NCI-H2227 treated with DMSO at 0.1 percent for 48 hours (cell line): ENCODE data around the gene CATSPERB.
"Not testable (repeated sequence)": the region's sequence is repeated elsewhere in the genome, so short reads cannot be mapped to it uniquely, and the experiment has no call there.

Source experiments
- DNase-seq: peaks from one replicate; lab custom pipeline; 2025; lab: John Stamatoyannopoulos, UW

The CATSPERB gene

DNA sequence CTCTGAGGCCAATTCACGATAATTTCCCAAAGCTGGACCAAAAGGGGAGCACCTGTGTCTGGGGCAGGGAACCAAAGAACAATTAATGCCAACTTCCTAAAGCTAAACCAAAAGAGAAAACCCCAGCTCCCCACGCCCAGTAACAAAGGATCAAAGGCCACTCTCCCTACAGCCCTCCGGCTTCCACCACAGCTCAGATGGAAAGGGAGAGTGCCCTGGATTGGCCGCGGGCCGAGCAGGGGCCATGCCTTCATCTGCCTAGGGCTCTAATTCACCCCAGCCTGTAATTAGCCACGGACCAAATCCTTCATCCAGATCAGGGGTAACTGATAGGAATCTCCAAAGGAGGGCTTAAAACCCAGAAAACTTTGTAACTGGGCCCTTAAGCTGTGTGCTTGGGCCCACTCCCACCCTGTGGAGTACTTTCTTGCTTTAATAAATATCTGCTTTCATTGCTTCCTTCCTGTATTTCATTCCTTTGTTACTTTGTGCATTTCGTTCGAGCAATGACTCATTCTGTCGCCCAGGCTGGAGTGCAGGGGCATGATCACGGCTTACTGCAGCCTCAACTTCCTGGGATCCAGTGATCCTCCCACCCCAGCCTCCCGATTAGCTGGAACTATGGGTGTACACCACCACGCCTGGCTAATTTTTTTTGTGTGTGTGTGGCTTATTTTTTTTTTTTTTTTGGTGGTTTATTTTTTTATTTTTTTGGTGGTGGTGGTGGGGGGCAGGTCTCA lies 156.2 kb downstream of the CATSPERB start:
- DNase-seq, result no peak

GRCh38 chr14:91573894-91574837 lies 157.7 kb downstream of the CATSPERB start:
- DNase-seq, result no peak

DNA sequence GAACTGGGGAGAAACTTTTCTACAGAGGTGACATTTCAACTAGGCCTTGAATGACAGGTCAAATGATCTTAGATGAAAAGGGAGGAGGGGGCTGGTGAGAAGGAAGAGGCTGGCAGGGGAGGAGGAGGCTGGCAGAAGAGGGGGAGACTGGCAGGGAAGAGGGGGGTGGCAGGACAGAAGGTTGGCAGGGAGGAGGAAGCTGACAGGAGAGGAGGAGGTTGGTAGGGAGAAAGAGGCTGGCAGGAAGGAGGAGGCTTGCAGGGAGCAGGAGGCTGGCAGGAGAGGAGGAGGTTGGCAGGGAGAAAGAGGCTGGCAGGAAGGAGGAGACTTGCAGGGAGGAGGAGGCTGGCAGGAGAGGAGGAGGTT lies 158.4 kb downstream of the CATSPERB start:
- no peak for DNase-seq

GRCh38 chr14:91570021-91570420 lies 161.9 kb downstream of the CATSPERB start:
- DNase-seq, result no peak

- no peak for DNase-seq
Measured at GRCh38 chr14:91569301-91569700, 162.6 kb downstream of the CATSPERB start.

GRCh38 chr14:91568626-91569025 lies 163.3 kb downstream of the CATSPERB start:
- no peak for DNase-seq

GRCh38 chr14:91567827-91568226 lies 164.1 kb downstream of the CATSPERB start:
- not testable (repeated sequence) for DNase-seq

GRCh38 chr14:91555531-91555930 lies 176.4 kb downstream of the CATSPERB start:
- DNase-seq, result no peak

DNA sequence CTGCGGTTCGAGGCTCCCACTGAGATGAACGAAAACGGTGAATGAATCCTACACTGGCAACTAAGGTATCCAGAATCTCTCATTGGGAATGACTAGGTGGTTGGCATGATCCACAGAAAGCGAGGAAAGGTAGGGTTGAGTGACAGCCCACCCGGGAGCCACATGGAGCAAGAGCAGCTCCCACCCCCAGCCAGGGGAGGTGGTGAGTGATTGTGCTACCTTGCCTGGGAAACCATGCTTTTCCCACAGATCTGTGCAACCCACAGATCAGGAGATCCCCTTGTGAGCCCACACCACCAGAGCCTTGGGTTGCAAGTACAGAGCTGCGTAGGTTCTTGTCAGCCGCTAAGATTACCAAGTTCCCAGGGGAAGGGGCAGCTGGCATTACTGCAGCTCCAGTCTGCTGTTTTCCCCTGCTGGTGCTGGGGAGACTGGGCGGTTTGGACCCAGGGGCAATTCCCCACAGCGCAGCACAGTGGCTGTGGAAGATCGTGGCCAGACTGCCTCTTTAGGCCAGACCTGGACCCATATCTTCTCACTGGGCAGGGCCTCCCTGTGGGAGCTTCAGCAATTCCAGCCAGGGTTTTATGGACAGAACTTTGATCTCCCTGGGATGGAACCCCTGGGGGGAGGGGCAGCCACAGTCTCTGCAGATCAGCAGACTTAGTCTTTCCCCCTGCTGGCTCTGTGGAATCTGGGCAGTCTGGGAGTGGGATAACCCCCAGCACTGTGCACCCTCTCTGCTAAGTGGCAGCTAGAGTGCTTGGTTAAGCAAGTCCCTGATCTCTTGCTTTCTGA lies 177.2 kb downstream of the CATSPERB start:
- no peak for DNase-seq

GRCh38 chr14:91548108-91548507 lies 183.8 kb downstream of the CATSPERB start:
- no peak for DNase-seq

GRCh38 chr14:91545946-91546716 lies 185.8 kb downstream of the CATSPERB start:
- DNase-seq, result no peak

- DNase-seq, result no peak
Measured at GRCh38 chr14:91545204-91545603, 186.7 kb downstream of the CATSPERB start.

DNA sequence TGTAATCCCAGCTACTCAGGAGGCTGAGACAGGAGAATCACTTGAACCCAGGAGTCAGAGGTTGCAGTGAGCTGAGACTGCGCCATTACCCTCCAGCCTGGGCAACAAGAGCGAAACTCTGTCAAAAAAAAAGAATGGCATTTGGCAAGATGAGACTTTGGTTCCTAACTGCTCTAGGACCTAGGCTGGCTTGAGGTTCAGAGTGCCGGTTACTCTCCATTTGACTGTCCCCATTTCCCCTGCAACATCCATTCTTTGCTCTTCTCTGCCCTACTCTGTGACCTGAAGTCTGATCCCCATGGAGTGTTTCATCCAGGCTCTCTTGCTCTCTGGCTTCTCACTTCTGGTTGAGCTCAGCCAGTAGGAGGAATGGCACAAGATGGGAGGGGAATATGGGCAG lies 195.6 kb downstream of the CATSPERB start:
- no peak for DNase-seq

GRCh38 chr14:91534059-91534458 lies 197.8 kb downstream of the CATSPERB start:
- DNase-seq, result not testable (repeated sequence)

DNA sequence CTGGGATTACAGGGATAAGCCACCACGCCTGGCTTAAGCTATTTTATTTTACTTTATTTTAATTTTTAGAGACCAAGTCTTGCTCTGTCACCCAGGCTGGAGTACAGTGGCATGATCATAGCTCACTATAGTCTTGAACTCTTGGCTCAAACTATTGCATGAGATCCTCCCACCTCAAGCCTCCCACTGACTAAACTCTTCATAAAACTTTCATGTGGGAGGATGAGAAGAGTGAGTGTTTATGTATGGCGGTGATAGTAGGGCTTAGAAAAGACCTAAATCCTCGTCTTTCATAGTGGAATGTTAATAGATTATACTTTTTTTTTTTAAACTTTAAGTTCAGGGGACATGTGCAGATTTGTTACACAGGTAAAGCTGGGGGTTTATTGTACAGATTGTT lies 198.3 kb downstream of the CATSPERB start:
- no peak for DNase-seq
